ENCODE measurements around the gene FAF2. TPM values are rescaled to one million over a fixed set of nuclear protein-coding genes. Genes with fewer than 3 reads are reported as not detected.

Gene FAF2
- total RNA-seq, 2 experiments from 2014 or later: 27.5 to 30.1 TPM

- H3K9me3 Mint-ChIP-seq: no peaks in the 10 kb centered on the region
- intact Hi-C loops (cut with DNase I, micrococcal nuclease): no loop called here
These were observed 69.0 kb downstream of the FAF2 start for GRCh38 chr5:176517053-176517661.

DNA sequence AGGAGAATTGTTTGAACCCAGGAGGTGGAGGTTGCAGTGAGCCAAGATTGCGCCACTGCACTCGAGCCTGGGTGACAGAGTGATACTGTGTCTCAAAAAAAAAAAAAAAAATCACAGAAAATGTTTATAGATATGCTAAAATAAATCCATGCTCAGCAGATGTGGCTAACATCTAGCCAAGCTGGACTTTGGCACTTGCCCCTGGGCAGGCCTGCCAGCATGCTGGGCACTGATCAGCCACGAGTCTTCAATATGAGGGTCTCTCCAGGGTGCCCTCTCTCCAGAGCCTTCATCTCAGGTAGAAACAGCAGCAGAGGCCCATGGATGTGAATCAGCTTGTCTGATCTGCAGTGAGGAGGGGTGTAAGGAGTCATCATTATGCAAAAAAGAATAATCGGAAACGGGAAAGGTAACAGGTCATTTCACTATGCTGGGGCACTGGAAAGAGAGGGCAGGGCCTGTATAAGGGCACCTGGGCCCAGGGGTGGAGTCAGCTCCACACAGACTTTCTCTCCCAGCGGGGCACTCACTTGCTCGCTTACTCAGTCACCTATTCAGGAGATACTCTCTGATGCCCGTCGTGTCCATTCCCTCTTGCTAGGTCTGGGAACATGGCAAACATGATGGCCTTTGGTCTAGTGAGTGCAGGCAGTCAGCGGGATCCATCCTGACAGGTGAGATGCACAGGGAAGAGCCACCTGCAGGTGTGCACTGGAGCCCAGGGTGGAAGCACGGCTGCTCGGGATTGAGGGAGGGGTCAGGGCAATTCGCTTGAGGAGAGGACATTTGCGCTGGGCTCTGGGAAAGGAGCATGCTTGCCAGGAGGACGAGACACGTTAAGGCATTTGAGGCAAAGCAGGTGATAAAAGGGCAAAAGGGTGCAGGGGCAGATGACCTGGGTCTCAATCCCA, 71.9 kb downstream of the FAF2 start:
- H3K36me3 ChIP-seq (ENCODE audit: insufficient read depth, low read length): no peaks in the 10 kb centered on the region
- no peak for TF ChIP-seq CTCF (IDR thresholded peaks at IDR 0.05)
- Mint-ChIP-seq H3K36me3 (ENCODE audit: low read depth) (no peaks in the 10 kb centered on the region), H3K4me1 (ENCODE audit: low read depth) (peaks cover 31% of the 10 kb centered on the region), H3K27me3 (no peaks in the 10 kb centered on the region), H3K9me3 (no peaks in the 10 kb centered on the region), H3K27ac (no peak overlapping the region), H3K4me3 (no peak overlapping the region)
- DNase-seq (no peak), ATAC-seq (ENCODE audit: poor library complexity) (no peak)
- ChIA-PET POLR2A (no interaction called here), CTCF (no interaction called here)
- H3K4me3 ChIP-seq (ENCODE audit: low read length): no peak overlapping the region
- no peaks in the 10 kb centered on the region for H3K27me3 ChIP-seq (ENCODE audit: control insufficient read depth in 1 of 2, insufficient read depth in 2 of 2, low read length in 2 of 2)
- H3K4me1 ChIP-seq (ENCODE audit: insufficient read depth, low read length): peaks cover 14% of the 10 kb centered on the region
- intact Hi-C loops (cut with DNase I, micrococcal nuclease): no loop called here
- H3K9me3 ChIP-seq (ENCODE audit: control insufficient read depth in 1 of 2, insufficient read depth in 1 of 2, low read length in 2 of 2): no peaks in the 10 kb centered on the region
- H3K27ac ChIP-seq (ENCODE audit: low read depth in 1 of 2, low read length in 2 of 2): no peak overlapping the region

More at GRCh38 chr5:176517053-176517661, 69.0 kb downstream of the FAF2 start:
- no peaks in the 10 kb centered on the region for H3K36me3 Mint-ChIP-seq (ENCODE audit: low read depth)
- POLR2A ChIA-PET: interaction anchor here (1.3 to 1.5 kb wide), 2 partner anchors 12 to 17 kb away, joined by 5 read pairs; no protein-coding TSS in a partner anchor
- no peaks in the 10 kb centered on the region for H3K27me3 Mint-ChIP-seq
- H3K27ac Mint-ChIP-seq: no peak overlapping the region
- Histone ChIP-seq H3K4me3 (ENCODE audit: low read length) (no peak overlapping the region), H3K36me3 (ENCODE audit: insufficient read depth, low read length) (no peaks in the 10 kb centered on the region), H3K9me3 (ENCODE audit: control insufficient read depth in 1 of 2, insufficient read depth in 1 of 2, low read length in 2 of 2) (no peaks in the 10 kb centered on the region), H3K27ac (ENCODE audit: low read depth in 1 of 2, low read length in 2 of 2) (no peak overlapping the region), H3K27me3 (ENCODE audit: control insufficient read depth in 1 of 2, insufficient read depth in 2 of 2, low read length in 2 of 2) (no peaks in the 10 kb centered on the region), H3K4me1 (ENCODE audit: insufficient read depth, low read length) (peaks cover 14% of the 10 kb centered on the region)
- CTCF ChIA-PET: no interaction called here
- peaks cover 19% of the 10 kb centered on the region for H3K4me1 Mint-ChIP-seq (ENCODE audit: low read depth)
- no peak for TF ChIP-seq CTCF (IDR thresholded peaks at IDR 0.05)
- H3K4me3 Mint-ChIP-seq: no peak overlapping the region
- ATAC-seq (ENCODE audit: poor library complexity): no peak
- peak in 2 of 14 experiments; percentile 27 to 28 for DNase-seq

DNA sequence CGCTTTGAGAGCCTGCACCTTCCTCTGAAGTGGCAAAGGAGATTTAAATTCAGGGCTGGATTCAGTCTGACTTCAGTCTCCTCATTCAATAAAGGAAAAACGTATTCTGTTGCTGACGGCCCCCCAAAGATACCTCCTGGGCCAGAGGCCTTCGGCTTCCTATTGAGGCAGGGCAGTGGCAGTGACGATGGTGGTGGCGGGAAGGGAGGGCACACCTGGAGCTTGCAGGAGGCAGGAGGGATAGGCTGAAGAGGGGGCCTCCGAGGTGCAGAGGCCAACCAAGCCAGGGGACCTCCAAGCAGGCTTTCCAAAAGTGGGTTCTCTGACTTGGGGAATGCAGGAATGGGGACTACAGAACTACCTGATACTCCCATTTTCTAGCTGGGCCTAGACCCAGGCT, 73.1 kb downstream of the FAF2 start:
- Histone ChIP-seq H3K4me1 (ENCODE audit: insufficient read depth, low read length) (peaks cover 4% of the 10 kb centered on the region), H3K9me3 (ENCODE audit: control insufficient read depth in 1 of 2, insufficient read depth in 1 of 2, low read length in 2 of 2) (no peaks in the 10 kb centered on the region), H3K27me3 (ENCODE audit: control insufficient read depth in 1 of 2, insufficient read depth in 2 of 2, low read length in 2 of 2) (no peaks in the 10 kb centered on the region), H3K27ac (ENCODE audit: low read depth in 1 of 2, low read length in 2 of 2) (no peak overlapping the region), H3K36me3 (ENCODE audit: insufficient read depth, low read length) (no peaks in the 10 kb centered on the region), H3K4me3 (ENCODE audit: low read length) (no peak overlapping the region)
- intact Hi-C loops (cut with DNase I, micrococcal nuclease): no loop called here
- H3K4me1 Mint-ChIP-seq (ENCODE audit: low read depth): peaks cover 36% of the 10 kb centered on the region
- TF ChIP-seq CTCF (IDR thresholded peaks at IDR 0.05): no peak
- H3K27me3 Mint-ChIP-seq: no peaks in the 10 kb centered on the region
- no peak overlapping the region for H3K27ac Mint-ChIP-seq
- no peak overlapping the region for H3K4me3 Mint-ChIP-seq
- peaks cover 7% of the 10 kb centered on the region for H3K36me3 Mint-ChIP-seq (ENCODE audit: low read depth)
- ChIA-PET POLR2A (interaction anchor here (1.3 kb wide), 1 partner anchor 9 kb away, joined by 3 read pairs; no protein-coding TSS in a partner anchor), CTCF (interaction anchor here (0.7 kb wide), 1 partner anchor 105 kb away, joined by 3 read pairs; no protein-coding TSS in a partner anchor)
- ATAC-seq (ENCODE audit: poor library complexity): no peak
- H3K9me3 Mint-ChIP-seq: no peaks in the 10 kb centered on the region
- DNase-seq: no peak
